RCC 7860 (cell line): ENCODE measurements around the gene MR1.
"Not testable (repeated sequence)": the region's sequence is repeated elsewhere in the genome, so short reads cannot be mapped to it uniquely, and the experiment has no call there.

ENCODE experiments used
- DNase-seq: peaks from one replicate; pipeline ENCODE4 v3.0.0-alpha.2; 2015; ENCODE audit warnings: low spot score
- FAIRE-seq: peaks from 2 replicates; lab custom pipeline; 2012; peaks lifted over from hg19 to GRCh38; lab: Jason Lieb, UNC

MR1 gene

DNA sequence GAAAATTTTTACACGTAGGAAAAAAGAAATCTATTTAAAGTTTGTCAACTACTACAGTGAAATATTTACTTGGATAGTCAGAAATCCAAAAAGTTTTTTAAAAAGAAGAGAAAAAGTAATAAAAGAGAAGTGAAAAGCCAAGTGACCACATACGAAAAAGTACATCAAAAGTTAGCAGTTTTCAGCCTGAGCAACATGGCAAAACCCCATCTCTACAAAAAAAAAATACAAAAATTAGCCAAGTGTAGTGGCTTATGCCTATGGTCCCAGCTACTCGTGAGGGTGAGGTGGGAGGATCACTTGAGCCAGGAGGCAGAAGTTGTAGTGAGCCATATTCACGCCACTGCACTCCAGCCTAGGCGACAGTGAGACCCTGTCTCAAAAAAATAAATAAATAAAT lies 5.2 kb upstream of the MR1 start:
- DNase-seq, result no peak
- no peak for FAIRE-seq

DNA sequence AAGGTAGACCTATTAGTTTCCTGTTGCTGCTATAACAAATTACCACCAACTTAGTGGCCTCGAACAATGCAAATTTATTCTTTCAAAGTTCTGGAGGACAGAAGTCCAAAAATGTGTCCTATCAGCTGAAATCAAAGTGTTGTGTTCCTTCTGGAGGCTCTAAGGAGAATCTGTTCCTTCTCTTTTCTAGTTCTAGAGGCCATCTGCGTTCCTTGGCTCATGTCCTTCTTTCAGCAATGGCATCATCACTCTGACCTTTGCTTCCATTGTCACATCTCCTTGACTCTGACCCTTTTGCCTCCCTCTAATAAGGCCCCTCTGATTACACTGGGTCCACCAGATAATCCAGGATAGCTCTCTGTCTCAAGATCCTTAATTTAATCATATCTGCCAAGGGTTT lies 1.2 kb upstream of the MR1 start:
- no peak for DNase-seq
- no peak for FAIRE-seq

DNA sequence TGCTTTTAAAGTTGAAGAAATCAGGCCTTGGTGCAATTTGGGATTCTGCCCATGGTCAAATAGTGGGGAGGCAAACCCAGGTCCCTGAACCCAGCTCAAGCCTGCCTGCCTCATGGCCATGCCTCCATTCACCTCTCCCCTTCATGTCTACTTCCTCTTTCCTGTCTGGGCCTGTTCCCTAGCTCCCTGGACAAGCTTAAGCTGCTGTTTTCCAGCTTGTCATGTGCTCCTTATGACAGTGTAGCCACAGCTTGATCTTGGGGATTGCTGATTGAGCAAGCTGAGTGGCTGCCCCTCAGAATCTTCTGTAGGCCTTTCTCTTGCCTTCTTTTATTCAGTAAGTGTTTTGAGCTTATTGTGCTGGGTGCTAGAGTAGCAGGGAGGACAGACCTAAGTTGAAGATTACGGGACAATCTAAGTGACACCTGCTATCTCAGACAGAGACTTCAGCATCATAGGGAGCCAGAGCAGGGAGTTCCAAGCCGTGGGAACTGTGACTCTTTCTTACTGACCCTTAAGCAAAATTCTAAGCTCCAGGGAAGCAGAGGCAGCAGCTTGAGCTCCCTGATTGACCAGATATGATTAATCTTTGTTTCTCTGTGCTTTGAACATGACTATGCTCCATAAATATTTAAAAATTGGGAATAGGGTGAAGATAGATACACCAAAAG lies 520 bp upstream of the MR1 start:
- DNase-seq (no peak), FAIRE-seq (no peak)

DNA sequence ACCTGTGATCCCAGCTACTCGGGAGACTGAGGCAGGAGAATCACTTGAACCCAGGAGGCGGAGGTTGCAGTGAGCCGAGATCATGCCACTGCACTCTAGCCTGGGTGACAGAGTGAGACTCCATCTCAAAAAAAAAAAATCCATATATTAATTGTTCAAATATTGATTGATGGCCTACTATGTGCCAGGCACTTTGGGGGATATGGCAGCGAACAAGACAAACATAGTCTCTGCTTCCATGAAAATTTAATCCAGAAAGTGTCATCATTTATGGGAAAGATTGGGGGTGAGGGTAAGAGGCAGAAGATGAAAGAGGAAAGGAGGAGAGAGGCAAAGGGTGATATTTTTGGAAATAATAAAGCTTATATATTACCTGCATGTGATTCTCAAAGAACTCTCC lies 1.4 kb downstream of the MR1 start:
- not testable (repeated sequence) for DNase-seq, FAIRE-seq

DNA sequence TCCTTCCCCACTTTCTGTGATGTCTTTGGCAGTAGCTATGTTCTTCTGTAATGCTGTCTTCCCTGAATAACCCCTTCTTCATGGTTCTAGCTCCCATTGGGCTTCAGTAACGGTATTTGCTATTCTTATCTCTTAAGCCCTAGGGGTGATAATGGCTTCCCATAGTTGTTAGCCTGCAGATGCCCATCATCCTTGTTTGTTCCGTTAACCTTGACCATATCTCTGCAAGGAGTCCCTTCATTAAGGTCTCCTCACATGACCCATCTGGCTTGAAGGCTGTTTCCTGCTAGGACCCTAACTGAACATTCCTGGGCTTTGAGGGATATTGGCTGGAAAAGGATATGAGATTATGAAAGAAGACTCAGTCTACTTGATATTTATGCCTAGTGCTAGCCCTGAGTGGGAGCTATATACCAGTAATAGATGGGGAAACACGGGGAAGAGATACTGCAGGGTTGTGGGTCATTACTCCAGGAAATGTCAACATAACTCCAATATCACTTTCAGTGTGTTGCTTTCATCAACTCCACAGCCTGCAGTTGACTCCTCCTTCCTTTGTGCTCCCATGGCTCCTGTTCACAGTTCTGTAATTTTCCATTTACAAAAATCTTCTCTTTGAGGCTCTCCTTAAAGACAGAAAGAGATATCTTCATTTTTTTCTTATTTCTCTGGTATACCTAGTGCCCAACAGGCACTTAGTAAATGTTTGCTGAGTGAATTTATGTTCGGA lies 2.5 kb downstream of the MR1 start:
- DNase-seq, result no peak
- FAIRE-seq, result no peak

DNA sequence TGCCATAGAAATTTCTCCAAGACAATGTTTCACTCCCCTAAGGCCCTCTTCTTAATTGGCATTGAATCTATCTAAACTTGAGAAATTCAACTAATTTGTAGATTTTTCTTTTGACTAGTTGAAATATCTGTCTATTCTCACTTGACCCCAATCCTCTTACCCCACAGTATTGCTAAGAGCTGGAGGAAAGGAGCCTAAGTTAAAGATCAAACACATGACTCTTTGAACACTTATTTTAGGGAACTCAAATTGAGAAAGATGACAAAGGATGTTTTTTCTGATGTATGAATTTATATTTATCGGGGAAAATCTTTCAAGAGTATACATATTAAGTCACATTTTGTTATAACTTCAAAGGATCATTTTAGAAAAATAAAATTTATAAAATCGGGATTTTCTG lies 3.6 kb downstream of the MR1 start:
- no peak for DNase-seq
- FAIRE-seq, result no peak

DNA sequence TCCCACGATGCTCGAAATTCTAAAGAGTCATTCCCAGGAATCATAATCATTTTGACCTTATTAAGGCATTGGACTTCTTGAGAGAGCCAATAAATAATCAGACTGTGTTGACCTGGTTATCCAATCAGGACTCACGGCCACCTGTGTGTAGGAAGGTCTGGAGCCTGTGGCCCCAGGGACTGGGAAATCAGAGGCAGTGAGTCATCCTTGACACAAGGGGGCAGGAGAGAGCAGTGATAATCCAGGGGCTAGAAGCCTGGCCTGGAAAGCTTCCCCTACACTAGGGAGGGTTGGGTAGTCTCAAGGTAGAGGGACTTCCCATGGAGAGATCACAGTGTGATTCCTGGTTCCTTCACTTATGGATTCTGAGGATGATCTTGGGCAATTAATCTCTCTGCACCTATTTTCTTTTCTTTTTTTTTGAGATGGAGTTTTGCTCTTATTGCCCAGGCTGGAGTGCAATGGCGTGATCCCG lies 4.7 kb downstream of the MR1 start:
- FAIRE-seq (no peak), DNase-seq (peak; percentile 64)

DNA sequence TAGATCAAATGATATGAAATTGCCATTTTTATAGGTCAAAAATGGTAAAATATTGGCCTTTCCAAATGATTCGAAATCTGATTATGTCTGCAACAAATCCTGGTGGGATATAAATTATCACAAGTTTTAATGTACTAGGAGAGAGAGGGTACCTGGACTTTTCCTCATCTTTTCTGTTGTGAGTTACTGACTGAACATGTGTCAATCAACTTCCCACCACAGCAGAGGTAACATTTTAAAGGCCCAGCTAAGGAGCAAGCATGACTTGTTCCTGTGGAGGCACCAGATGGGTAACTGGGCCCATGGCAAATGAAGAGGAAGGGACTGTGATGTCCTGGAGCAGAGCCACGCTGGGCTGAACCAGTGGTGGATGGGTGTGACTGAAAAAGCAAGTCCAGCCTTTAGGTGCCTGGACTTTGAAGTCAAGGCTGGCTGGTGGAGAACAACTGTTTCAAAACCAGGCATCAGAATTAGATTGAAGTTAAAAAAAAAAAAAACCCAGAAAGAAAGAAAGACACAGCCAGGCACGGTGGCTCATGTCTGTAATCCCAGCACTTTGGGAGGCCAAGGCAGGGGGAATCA lies 6.6 kb downstream of the MR1 start:
- DNase-seq (no peak), FAIRE-seq (no peak)

DNA sequence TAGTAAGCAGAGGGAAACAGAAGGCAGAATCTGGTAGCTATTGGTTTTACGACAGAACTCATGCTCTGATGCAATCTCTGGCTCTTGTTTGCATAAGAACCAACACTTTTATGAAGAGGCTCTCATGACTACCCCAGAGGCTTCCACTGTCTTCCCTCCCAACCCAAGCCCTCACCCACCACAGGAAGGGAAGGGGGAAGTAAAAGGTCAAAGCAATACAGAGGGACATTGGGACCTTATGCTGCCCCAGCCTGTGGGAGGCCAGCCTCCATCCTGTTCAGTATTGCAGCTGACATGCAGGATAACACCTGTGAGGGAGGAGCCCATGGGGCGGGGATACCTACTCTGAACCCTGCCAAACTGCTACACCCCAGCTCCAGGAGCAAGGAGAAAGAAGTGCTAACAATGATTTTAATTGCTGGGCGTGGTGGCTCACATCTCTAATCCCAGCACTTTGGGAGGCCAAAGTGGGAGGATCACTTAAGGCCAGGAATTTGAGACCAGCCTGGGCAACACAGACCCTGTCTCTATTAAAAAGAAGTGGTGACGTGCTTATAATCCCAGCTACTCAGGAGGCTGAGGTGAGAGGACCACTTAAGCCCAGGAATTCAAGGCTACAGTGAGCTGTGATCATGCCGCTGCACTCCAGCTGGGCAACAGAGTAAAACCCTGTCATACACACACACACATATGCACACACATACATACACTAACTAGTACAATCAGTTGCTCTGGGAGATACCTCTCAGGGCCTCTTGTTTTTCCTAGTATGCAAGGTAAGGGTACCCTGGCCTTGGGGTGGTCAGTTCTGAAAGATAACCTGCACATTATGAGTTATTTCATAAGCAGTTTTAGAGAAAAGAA lies 9.5 kb downstream of the MR1 start:
- DNase-seq (no peak), FAIRE-seq (no peak)

DNA sequence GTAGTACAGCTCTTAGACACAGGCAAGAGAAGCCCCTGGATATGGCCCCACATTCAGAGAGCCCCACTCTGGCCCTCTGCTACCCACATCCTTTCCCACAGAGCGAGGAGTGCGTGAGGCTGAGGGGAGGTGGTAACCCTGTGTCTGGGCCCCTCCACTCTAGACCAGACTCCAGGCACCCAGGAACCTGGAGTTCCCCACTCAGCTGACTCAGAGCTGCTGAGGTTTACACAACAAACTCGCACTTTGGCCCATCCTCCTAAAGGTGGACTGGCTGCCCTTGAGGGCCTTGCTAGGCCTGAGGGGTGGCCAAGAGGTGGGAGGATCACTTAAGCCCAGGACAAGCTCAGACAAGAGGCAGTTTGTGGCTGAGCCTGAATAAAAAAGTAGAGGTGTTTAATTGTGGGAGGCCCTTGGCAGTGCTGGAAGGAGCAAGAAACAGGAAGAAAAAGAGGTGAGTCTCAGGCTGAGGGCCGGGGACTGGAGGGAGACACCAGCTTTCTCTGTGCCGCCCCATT lies 10.7 kb downstream of the MR1 start:
- FAIRE-seq, result no peak
- no peak for DNase-seq

DNA sequence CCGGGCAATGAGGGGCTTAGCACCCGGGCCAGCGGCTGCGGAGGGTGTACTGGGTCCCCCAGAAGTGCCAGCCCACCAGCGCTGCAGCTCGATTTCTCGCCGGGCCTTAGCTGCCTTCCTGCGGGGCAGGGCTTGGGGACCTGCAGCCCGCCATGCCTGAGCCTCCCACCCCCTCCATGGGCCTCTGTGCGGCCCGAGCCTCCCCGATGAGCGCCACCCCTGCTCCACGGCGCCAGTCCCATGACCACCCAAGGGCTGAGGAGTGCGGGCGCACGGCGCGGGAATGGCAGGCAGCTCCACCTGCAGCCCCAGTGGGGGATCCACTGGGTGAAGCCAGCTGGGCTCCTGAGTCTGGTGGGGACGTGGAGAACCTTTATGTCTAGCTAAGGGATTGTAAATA lies 12.2 kb downstream of the MR1 start:
- not testable (repeated sequence) for DNase-seq, FAIRE-seq

DNA sequence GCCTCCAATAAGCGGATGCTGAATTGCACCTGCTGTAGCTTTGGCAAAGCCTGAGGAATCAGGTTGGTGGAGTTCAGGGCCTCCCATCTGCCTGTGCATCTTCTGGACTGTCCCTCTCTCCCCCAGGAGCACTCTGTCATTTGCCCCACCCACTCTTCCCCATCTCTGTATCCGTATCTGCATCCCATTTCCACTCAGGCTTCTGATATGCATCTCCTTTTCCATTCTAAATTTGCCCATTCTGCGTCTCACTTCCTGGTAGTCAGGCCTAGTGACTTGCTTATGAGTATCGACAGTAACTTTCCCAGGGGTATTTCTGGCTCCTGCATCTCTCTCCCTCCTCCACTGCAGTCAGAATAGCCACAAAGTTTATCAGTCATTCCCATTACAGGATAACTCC lies 15.6 kb downstream of the MR1 start:
- FAIRE-seq (no peak), DNase-seq (no peak)

DNA sequence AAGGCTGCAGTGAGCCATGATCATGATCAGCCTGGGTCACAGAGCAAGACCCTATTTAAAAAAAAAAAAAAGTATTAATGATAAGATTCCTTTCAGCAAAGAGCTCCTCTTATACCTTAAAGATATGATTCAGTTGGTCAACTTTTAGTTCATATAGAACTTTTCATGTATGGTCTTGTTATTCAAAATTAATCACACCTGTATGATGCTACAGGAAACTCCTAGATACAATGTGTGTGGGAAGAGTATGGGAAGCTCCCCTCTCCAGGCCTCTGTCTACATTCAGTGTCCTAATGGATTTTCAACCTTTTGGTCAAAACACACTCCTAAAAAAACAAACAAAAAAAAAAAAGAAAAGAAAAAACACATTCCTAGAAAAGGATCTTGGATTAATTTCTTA lies 17.1 kb downstream of the MR1 start:
- DNase-seq (no peak), FAIRE-seq (no peak)

DNA sequence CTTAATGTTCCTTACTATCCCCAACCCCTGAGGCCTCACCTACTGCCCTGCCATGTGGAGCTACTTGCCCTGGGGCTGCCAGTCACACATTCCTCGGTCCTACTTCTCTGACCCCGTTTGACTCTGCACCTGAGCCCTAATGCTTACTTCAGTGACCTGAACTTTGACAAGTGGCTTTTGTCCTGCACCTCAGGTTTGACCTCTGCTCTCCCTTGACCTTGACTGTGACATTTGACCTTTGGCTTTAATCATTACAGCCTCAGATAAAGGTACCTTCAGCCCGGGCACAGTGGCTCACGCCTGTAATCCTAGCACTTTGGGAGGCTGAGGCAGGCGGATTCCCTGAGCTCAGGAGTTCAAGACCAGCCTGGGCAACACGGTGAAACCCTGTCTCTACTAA lies 22.8 kb downstream of the MR1 start:
- no peak for FAIRE-seq
- DNase-seq, result no peak

DNA sequence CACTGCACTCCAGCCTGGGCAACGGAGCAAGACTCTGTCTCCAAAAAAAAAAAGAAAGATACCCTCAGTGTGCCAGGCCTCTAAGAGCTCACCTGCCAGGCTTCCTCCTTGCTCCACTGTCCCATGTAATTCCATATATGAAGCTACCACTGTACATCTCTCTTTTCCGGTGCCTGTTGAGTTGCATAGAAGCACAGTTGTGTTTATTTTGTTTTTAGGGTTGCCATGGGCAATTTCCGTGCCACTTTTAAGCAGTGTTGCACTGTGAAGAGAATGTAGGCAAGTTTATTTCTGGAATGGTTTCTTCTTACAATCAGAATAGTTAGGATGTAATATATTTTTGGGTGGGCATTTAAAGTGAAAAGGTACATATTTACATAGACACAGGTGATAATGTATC lies 23.3 kb downstream of the MR1 start:
- no peak for FAIRE-seq

DNA sequence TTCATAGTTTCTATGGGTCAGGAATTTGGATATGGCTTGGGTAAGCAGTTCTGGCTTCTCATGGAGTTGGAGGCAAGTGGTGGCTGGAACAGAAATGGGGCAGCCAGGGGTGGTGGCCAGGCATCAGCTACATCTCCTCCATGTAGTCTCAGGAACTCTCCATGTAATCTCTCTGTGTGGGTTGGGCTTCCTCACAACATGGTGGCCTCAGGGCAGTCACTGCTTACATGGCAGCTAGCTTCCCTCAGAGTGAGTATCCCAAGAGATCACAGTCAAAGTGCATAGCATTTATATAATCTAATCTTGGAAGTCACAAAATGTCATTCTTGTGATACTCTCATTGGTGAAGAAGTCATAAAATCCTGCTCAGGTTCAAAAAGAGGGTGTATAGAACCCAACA lies 25.7 kb downstream of the MR1 start:
- no peak for DNase-seq

More for the DNA sequence above, 23.3 kb downstream of the MR1 start:
- DNase-seq, result no peak

DNA sequence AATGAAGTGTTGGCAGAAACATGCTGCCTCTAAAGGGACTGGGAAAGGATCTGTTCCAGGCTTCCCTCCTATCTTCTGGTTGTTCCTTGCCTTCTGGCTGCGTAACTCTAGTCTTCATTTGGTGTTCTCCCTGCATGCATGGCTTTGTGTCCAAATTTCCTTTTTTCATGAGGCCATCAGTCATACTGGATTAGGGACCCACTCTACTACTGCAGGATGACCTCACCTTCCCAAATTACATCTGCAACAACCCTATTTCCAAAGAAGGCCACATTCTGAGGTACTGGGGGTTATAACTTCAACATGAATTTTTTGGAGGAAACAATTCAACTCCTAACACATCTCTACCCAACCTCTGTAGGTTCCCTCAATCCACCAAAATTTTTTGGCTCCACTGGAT lies 26.3 kb downstream of the MR1 start:
- no peak for FAIRE-seq
- no peak for DNase-seq

More for the DNA sequence above, 25.7 kb downstream of the MR1 start:
- no peak for FAIRE-seq

DNA sequence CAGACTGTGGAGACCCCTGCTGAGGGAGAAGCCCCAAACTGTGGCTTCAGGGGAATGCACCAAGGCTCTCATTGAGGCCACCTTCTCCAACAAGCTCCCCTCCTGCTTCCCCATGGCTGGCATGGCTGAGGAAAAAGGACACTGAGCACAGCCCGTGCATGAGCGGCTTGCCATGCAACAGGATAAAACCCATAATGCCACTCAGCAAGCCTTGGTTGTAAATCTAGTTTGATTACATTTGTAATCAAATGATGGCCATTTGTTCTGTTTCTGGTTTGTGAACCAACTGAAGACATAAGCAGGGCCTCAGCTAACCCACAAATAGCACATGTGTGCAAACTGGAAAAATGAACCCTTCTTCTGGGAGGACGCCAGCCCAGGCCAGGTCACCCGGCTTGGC lies 27.2 kb downstream of the MR1 start:
- DNase-seq, FAIRE-seq: not testable (repeated sequence)

DNA sequence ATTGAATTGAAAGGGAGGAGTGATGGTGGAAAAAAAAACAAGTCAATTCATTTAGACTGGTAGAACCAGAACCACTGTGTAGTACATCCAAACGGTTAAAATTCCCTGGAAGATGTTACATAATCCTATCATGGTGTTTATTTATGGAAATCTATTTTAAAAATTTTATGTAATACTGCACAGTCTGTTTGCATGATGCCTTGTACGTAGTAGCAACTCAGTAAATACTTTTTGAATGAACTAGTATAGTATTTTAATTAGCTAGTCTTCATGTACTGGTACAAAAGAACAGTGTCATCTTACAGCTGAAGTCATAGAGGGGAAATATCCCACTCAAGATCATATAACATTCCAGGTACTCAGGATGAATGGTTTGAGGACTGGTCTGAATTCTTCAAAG lies 27.7 kb downstream of the MR1 start:
- DNase-seq (no peak), FAIRE-seq (no peak)

DNA sequence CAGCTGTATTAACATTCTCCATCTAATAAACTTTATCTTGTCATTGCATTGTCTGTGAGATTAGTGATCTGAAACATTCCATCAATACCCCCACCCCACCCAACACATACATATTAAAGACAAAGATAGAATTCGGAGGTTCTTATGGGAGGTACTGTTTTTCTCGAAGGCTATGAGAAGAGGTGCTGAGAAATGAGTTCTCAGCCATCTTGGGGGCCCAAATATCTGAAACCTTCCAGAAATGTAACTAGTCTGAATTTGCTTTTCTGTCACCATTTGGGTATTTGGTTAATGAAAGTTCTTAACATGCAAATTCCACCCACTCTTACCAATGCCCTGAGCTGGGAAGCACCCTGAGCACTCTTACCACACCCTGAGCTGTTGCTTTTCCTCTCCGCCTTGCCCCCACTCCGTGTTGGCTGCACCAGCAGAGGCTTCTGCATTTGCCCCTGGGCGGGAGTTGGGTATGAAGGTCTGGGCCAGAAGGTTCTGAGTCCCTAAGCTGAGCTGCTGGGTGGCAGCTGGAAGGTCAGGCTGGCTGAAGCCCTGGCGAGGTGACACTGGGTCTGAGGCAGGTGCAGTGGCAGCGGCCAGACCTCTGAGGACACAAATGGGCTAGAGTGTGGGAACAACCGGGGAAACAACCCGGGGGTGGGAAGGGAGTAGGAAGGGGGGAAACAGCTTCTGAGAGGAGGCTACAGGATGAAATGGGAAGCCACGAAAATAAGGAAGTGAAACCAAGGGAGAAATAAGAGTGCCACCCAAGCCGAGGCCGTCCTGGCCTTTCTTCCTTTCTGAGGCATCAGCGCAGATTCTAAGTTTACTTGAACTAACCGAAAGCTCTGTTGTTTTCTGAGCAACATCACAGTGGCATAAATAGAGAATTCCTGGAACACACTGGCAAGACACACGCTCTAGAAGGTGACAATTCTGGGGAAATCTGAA lies 28.4 kb downstream of the MR1 start:
- no peak for DNase-seq

More for the DNA sequence above, 28.4 kb downstream of the MR1 start:
- no peak for FAIRE-seq
